Medulla oblongata (tissue), 1 donor: ENCODE data around the gene AAGAB.
"Not testable (repeated sequence)": the region's sequence is repeated elsewhere in the genome, so short reads cannot be mapped to it uniquely, and the experiment has no call there.

Source experiments
- DNase-seq: peaks from one replicate; pipeline ENCODE4 v3.0.0-alpha.2; 2015; ENCODE audit errors: extremely low spot score

Gene AAGAB

GRCh38 chr15:67254238-67255175 is at the start of gene AAGAB, which contains the start of gene IQCH:
AAGAB (minus strand) TSS chr15:67254661; CDS start chr15:67254631, 30 bp downstream.
IQCH (plus strand) TSS chr15:67254786; CDS start chr15:67254897, 111 bp downstream.
- DNase-seq, result peak; percentile 96

GRCh38 chr15:67303490-67304363 is 49.3 kb upstream of the AAGAB start:
- peak; percentile 8 for DNase-seq

- no peak for DNase-seq
These were observed 46.0 kb upstream of the AAGAB start for GRCh38 chr15:67300266-67301025.

- DNase-seq, result no peak
These were observed 42.2 kb upstream of the AAGAB start for GRCh38 chr15:67296684-67297083.

- DNase-seq, result no peak
These were observed 41.7 kb upstream of the AAGAB start for GRCh38 chr15:67296188-67296587.

- no peak for DNase-seq
These were observed 35.9 kb upstream of the AAGAB start for GRCh38 chr15:67290319-67290718.

GRCh38 chr15:67286400-67286799 is 31.9 kb upstream of the AAGAB start:
- not testable (repeated sequence) for DNase-seq

- not testable (repeated sequence) for DNase-seq
These were observed 31.2 kb upstream of the AAGAB start for GRCh38 chr15:67285625-67286024.

GRCh38 chr15:67281714-67282113 is 27.3 kb upstream of the AAGAB start:
- no peak for DNase-seq

- DNase-seq, result no peak
These were observed 25.8 kb upstream of the AAGAB start for GRCh38 chr15:67280217-67280616.

- no peak for DNase-seq
These were observed 22.2 kb upstream of the AAGAB start for GRCh38 chr15:67276666-67277065.

GRCh38 chr15:67274236-67274635 is 19.8 kb upstream of the AAGAB start:
- no peak for DNase-seq

- no peak for DNase-seq
These were observed 13.8 kb upstream of the AAGAB start for GRCh38 chr15:67267951-67268941.

GRCh38 chr15:67267440-67267839 is 13.0 kb upstream of the AAGAB start:
- DNase-seq, result no peak

- no peak for DNase-seq
These were observed 12.4 kb upstream of the AAGAB start for GRCh38 chr15:67266870-67267269.

GRCh38 chr15:67259806-67260205 is 5.3 kb upstream of the AAGAB start:
- DNase-seq, result no peak

- DNase-seq, result no peak
These were observed 4.9 kb upstream of the AAGAB start for GRCh38 chr15:67259379-67259778.

GRCh38 chr15:67258412-67258811 is 4.0 kb upstream of the AAGAB start:
- not testable (repeated sequence) for DNase-seq

- no peak for DNase-seq
These were observed 1.6 kb upstream of the AAGAB start for GRCh38 chr15:67256051-67256450.

GRCh38 chr15:67253549-67254237 is 768 bp downstream of the AAGAB start:
- peak; percentile 13 for DNase-seq
